Muscle layer of colon (tissue), 2 donors: ENCODE data around the gene TLDC2.

Experiments used
- H3K27ac ChIP-seq: one replicate; pipeline ENCODE4 v1.7.0; 2013; ENCODE audit warnings: low read depth, mild to moderate bottlenecking, low read length, moderate library complexity
- H3K27me3 ChIP-seq, 2 donors: one replicate each; pipeline ENCODE4 v1.7.0; 2013; ENCODE audit warnings: low read length in 2 of 2, mild to moderate bottlenecking in 2 of 2; ENCODE audit not compliant: insufficient read depth in 2 of 2, control insufficient read depth in 1 of 2
- H3K36me3 ChIP-seq: one replicate; pipeline ENCODE4 v1.7.0; 2013; ENCODE audit warnings: mild to moderate bottlenecking, low read length; ENCODE audit not compliant: insufficient read depth
- H3K4me1 ChIP-seq: one replicate; pipeline ENCODE4 v1.7.0; 2013; ENCODE audit warnings: mild to moderate bottlenecking, low read length; ENCODE audit not compliant: insufficient read depth
- H3K4me3 ChIP-seq, 2 donors: one replicate each; pipeline ENCODE4 v1.7.0; 2013; ENCODE audit warnings: low read length in 2 of 2, low read depth in 1 of 2, mild to moderate bottlenecking in 1 of 2, moderate library complexity in 1 of 2
- H3K9ac ChIP-seq: one replicate; pipeline ENCODE4 v1.7.0; 2013; ENCODE audit warnings: low read length
- H3K9me3 ChIP-seq: one replicate; pipeline ENCODE4 v1.7.0; 2013; ENCODE audit warnings: mild to moderate bottlenecking, low read length
- donor health status: abdominal sarcoma.
- donor health status: Adenocarcinoma of cecum.

TLDC2 gene

DNA sequence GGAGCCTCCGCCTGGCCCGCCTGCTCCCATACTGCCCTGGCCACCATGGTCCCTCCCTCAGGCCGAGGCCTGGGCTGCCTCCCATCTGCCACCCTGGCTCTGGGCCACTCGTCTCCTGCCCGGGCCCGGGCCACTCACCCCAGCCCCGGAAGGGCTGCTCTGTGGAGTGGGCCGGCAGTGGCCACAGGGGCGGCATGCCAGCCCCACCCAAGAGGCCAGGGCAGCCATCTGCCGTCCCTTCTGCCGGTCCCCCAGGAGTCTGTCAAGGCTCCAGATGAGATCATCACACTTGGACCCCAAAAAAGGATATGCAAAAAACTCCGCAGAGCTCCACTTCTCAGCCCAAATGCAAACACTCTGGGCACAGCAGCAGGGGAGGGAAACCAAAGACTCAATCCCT, 23.8 kb upstream of the TLDC2 start:
- H3K4me3 ChIP-seq: peak overlapping the region in 1 of 2 donors; percentile 14
- no peaks in the 10 kb centered on the region for H3K9me3 ChIP-seq
- H3K36me3 ChIP-seq: peaks cover 4% of the 10 kb centered on the region
- H3K27me3 ChIP-seq: no peaks in the 10 kb centered on the region
- H3K4me1 ChIP-seq: peaks cover 81% of the 10 kb centered on the region
- peak overlapping the region; percentile 84 for H3K27ac ChIP-seq
- H3K9ac ChIP-seq: peak overlapping the region; percentile 25

- H3K36me3 ChIP-seq: peaks cover 4% of the 10 kb centered on the region
- no peak overlapping the region for H3K4me3 ChIP-seq
- H3K9me3 ChIP-seq: no peaks in the 10 kb centered on the region
- no peaks in the 10 kb centered on the region for H3K27me3 ChIP-seq
- peaks cover 83% of the 10 kb centered on the region for H3K4me1 ChIP-seq
- peak overlapping the region; percentile 67 for H3K27ac ChIP-seq
- H3K9ac ChIP-seq: no peak overlapping the region
Measured at GRCh38 chr20:36854348-36855240, 21.3 kb upstream of the TLDC2 start.

- Histone ChIP-seq H3K36me3 (peaks cover 4% of the 10 kb centered on the region), H3K4me1 (peaks cover 84% of the 10 kb centered on the region), H3K27me3 (no peaks in the 10 kb centered on the region), H3K9me3 (no peaks in the 10 kb centered on the region), H3K4me3 (no peak overlapping the region), H3K9ac (no peak overlapping the region), H3K27ac (peak overlapping the region; percentile 65)
Measured at GRCh38 chr20:36855241-36855657, 20.7 kb upstream of the TLDC2 start.

GRCh38 chr20:36856195-36856594, 19.7 kb upstream of the TLDC2 start:
- Histone ChIP-seq H3K27ac (peak overlapping the region; percentile 65), H3K9ac (no peak overlapping the region), H3K9me3 (no peaks in the 10 kb centered on the region), H3K4me3 (no peak overlapping the region), H3K4me1 (peaks cover 94% of the 10 kb centered on the region), H3K27me3 (no peaks in the 10 kb centered on the region), H3K36me3 (peaks cover 4% of the 10 kb centered on the region)

DNA sequence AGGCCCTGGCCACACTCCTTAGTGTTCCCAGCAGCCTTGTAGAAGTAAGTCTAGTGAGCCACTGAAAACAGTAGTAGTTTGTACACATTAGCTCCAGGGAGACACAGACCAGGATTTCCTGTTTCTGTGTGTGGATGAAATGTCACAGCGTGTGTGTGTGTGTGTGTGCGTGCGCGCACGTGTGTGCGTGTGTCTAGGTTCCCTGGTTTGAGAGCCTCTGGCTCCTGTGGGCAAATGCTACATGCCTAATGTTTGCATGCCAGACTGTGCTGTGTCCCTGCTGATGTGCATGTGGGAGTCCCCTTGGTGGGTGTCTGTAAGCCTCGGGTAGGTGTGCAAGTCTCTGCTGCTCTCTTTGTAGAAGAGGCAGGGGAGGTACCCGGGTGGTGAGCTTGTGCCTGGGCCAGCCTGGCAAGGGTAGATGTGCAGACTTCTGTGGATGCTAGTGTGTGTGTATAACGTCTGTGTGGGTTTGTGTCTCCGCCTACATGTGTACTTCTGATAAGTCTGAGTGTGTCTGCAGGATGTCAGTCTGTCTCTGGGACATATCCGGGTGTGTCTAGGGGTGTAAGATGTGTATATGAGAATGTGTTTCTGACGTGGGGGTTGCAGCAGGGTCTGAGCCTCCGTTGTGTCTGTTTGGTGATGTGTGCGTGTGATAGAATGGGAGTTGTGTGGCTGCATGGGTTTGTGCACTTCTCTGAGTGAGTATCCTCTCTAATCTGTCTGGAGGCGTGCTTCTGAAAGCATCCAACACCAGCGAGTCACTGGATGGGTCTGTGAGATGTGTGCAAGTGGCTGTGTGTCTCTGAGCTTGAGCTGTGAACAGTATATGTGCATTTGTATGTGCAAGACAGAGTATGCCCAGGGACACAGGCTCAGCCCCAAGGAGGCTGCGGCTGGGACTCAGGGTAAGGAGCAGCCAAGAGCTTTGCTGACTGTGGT, 19.0 kb upstream of the TLDC2 start:
- peaks cover 96% of the 10 kb centered on the region for H3K4me1 ChIP-seq
- H3K27ac ChIP-seq: peak overlapping the region; percentile 65
- H3K9ac ChIP-seq: no peak overlapping the region
- H3K4me3 ChIP-seq: no peak overlapping the region
- peaks cover 4% of the 10 kb centered on the region for H3K36me3 ChIP-seq
- no peaks in the 10 kb centered on the region for H3K9me3 ChIP-seq
- no peaks in the 10 kb centered on the region for H3K27me3 ChIP-seq

- Histone ChIP-seq H3K4me3 (no peak overlapping the region), H3K9me3 (no peaks in the 10 kb centered on the region), H3K36me3 (no peaks in the 10 kb centered on the region), H3K9ac (no peak overlapping the region), H3K27ac (peak overlapping the region; percentile 53), H3K27me3 (no peaks in the 10 kb centered on the region), H3K4me1 (peaks cover 77% of the 10 kb centered on the region)
Measured at GRCh38 chr20:36859282-36859555, 16.7 kb upstream of the TLDC2 start.

GRCh38 chr20:36859700-36860330, 16.1 kb upstream of the TLDC2 start:
- H3K9me3 ChIP-seq: no peaks in the 10 kb centered on the region
- H3K27ac ChIP-seq: peak overlapping the region; percentile 99
- no peaks in the 10 kb centered on the region for H3K36me3 ChIP-seq
- peak overlapping the region; percentile 11 for H3K9ac ChIP-seq
- no peak overlapping the region for H3K4me3 ChIP-seq
- H3K4me1 ChIP-seq: peaks cover 71% of the 10 kb centered on the region
- H3K27me3 ChIP-seq: no peaks in the 10 kb centered on the region

- H3K9me3 ChIP-seq: no peaks in the 10 kb centered on the region
- no peaks in the 10 kb centered on the region for H3K27me3 ChIP-seq
- peak overlapping the region; percentile 99 for H3K27ac ChIP-seq
- peak overlapping the region in 1 of 2 donors; percentile 67 for H3K4me3 ChIP-seq
- H3K9ac ChIP-seq: peak overlapping the region; percentile 61
- H3K4me1 ChIP-seq: peaks cover 66% of the 10 kb centered on the region
- no peaks in the 10 kb centered on the region for H3K36me3 ChIP-seq
Measured at GRCh38 chr20:36860339-36860738, 15.6 kb upstream of the TLDC2 start.

DNA sequence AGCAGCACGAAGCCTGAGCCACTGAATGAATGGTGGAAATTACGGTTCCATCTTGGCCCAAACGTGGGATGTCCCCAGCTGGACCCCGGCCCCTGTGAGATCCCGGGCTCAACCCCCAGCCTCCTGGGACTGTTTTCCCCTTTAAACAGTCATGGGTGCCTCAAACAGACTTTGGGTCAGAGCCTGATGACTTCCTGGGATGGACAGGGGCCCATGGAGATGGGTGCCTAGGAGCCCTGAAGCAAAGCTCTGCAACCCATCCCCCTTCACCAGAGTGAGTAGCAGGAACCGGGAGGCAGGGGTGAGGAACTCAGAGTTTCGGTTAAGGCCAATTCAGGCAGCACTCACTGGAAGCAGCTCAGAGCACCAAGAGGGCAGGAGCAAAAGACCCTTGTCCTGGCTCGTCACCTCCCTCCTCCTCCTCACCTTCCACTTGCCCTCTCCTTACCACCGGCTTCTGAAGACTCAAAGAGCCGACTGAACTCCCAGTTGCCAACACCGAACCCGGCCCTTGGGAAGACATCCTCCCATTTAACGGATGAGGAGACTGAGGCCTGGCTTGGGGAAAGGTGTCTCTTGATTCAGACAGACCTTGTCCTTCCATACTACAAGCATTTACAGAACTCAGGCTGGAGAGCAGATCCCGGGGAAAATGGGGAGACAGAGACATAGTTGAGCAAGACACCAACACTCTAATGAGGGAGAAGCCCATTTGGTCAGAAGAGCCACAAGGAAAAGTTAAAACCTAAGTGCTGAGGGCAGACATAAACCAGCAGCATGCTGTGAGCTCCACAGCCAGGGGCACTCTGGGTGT, 14.9 kb upstream of the TLDC2 start:
- no peaks in the 10 kb centered on the region for H3K9me3 ChIP-seq
- peak overlapping the region; percentile 61 for H3K9ac ChIP-seq
- H3K4me3 ChIP-seq: peak overlapping the region in 1 of 2 donors; percentile 67
- peaks cover 59% of the 10 kb centered on the region for H3K4me1 ChIP-seq
- H3K36me3 ChIP-seq: no peaks in the 10 kb centered on the region
- H3K27me3 ChIP-seq: no peaks in the 10 kb centered on the region
- H3K27ac ChIP-seq: peak overlapping the region; percentile 99

- Histone ChIP-seq H3K9ac (peak overlapping the region; percentile 61), H3K27me3 (no peaks in the 10 kb centered on the region), H3K4me1 (peaks cover 53% of the 10 kb centered on the region), H3K9me3 (no peaks in the 10 kb centered on the region), H3K4me3 (peak overlapping the region in 1 of 2 donors; percentile 67), H3K27ac (peak overlapping the region; percentile 99), H3K36me3 (no peaks in the 10 kb centered on the region)
Measured at GRCh38 chr20:36861625-36861874, 14.4 kb upstream of the TLDC2 start.
